Fibroblast of villous mesenchyme (primary cell): ENCODE results near the gene SDCBP2. TPM values are rescaled to one million over a fixed set of nuclear protein-coding genes. Genes with fewer than 3 reads are reported as not detected.

Source experiments
- DNase-seq: peaks from one replicate; pipeline ENCODE4 v3.0.0-alpha.2; 2010; ENCODE audit warnings: low read depth
- H3K4me3 ChIP-seq: 2 replicates; pipeline ENCODE4 v1.5.1; 2011; ENCODE audit warnings: low read depth, mild to moderate bottlenecking, low read length
- total RNA-seq: library from RNA; depleted of rRNA; stranded (reverse); fragments of >200 nt; gene quantifications from 2 replicates; pipeline ENCODE4 v1.2.3, GENCODE V29; 2012
- TF ChIP-seq, protein P1 (sequence below): IDR thresholded peaks from 2 replicates; pipeline ENCODE4 v1.5.1; 2012; ENCODE audit warnings: low read depth, mild to moderate bottlenecking, low read length; ENCODE audit not compliant: insufficient read depth

SDCBP2 gene
- total RNA-seq, 1 donor: 0.43 TPM

DNA sequence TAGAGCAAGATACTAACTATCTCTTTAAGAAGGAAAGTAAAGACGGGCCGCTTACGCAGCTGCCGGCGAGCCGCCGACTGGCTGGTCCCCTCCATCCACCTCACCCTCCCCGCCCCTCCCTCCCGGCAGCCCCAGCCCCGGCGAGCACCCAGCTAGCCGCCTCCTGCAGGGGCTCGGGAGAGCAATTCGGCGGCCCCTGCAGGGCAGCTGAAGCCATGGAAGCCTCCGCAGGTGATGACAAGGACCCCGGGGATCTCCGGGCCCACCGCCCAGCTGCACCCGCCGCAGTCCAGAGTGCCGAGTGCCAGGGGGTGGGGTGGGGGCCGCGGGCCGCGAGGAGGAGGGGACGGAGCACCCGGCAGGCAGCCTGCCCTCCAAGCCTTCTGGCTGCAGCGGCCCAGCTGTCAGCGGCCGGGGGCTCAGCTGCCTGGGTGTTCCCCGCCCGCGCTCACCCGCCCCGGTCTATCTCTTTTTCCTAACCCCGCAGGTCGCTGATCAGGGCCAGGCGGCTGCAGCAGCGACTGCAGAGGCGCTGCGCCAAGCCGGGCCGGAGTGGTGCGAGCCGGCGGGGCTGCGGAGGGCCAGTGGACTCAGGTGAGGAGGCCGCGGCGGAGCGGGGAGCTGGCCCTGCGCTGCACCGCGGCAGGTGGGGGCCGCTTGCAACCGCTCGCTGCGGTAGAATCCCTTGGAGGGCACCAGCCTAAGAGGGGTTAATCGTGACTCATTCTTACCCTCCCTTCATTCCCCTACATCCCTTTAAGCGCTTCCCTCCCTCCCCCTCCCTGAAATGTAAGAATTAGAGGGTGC, 62.6 kb downstream of the SDCBP2 start, which contains the start of gene SNPH:
Gene SNPH, plus strand, starts transcription at position 128 of the 807 bp plus-strand sequence. CDS start 29,946 bp downstream, outside the sequence.
- H3K4me3 ChIP-seq: peak within 1 kb of the TSS; percentile 76
- DNase-seq: peak; percentile 86
- TF ChIP-seq, protein P1, sequence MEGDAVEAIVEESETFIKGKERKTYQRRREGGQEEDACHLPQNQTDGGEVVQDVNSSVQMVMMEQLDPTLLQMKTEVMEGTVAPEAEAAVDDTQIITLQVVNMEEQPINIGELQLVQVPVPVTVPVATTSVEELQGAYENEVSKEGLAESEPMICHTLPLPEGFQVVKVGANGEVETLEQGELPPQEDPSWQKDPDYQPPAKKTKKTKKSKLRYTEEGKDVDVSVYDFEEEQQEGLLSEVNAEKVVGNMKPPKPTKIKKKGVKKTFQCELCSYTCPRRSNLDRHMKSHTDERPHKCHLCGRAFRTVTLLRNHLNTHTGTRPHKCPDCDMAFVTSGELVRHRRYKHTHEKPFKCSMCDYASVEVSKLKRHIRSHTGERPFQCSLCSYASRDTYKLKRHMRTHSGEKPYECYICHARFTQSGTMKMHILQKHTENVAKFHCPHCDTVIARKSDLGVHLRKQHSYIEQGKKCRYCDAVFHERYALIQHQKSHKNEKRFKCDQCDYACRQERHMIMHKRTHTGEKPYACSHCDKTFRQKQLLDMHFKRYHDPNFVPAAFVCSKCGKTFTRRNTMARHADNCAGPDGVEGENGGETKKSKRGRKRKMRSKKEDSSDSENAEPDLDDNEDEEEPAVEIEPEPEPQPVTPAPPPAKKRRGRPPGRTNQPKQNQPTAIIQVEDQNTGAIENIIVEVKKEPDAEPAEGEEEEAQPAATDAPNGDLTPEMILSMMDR: no peak

- H3K4me3 ChIP-seq: peak overlapping the region; percentile 76
- TF ChIP-seq, protein P1: no peak
- no peak for DNase-seq
Observed at GRCh38 chr20:1265916-1266166, 63.1 kb downstream of the SDCBP2 start.

DNA sequence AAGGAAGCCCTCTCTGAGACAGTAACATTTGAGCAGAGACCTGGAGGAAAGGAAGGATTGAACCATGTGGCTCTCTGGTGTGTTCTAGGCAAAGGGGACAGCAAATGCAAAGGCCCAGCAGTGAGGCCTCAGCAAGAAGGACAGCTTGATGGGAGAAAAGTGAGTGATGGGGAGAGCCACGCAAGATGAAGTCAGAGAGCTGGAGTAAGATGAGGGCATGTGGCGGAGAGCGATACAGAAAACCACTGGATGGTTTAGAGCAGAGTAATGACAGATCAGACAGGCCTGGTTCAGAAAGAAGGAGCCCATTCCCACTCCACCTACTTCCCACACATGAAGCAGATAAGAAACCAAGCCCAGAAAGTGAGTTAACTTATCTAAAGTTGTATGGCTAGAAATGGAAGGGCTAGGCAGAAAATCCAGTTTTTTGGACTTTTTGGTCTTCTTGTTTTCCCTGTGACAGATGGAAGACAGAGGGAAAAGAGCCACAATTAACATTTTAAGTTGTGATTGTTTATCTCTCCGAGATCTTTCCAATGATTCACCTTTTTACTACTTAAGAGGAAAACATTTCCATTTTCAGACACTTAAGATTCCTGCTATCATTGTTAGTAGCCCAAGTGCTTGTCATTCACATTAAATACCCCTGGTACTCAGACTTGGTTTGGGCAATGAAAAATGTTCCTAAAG, 63.6 kb downstream of the SDCBP2 start:
- peak overlapping the region; percentile 76 for H3K4me3 ChIP-seq
- peak; percentile 41 for DNase-seq
- TF ChIP-seq, protein P1: no peak

DNA sequence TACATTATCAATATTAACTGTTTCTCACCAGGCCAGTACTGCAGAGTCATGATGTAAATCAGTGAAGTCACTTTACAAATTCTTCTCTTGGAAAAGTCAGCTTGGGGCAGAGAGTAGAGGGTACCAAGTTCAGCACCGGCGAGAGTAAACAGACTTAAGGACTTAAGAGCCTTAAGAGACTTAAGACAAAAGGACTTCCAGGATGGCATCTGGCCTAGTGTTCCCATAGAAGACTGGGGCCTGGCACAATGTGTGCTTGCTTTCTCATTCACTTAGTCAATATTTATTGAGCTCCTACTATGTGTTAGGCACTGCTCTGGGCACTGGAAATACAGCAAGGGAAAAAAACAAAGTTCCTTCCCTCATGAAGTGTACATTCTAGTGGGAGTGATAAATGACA, 64.2 kb downstream of the SDCBP2 start:
- H3K4me3 ChIP-seq: no peak overlapping the region
- DNase-seq: no peak
- TF ChIP-seq, protein P1: no peak

DNA sequence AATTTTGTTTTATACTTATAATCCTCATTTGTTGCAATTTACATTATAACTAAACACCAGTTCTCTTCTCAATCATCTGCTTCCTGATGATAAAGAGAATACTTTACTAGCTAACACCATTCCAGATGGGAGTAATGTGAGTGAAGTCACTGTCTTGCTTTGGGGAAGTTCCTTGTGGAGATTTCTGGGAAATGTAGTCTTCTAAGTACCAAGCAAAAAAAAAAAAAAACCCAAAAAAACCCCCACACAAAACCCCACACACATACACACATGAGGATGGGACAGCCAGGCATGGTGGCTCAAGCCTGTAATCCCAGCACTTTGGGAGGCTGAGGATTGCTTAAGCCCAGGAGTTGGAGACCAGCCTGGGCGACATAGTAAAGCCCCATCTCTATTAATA, 65.1 kb downstream of the SDCBP2 start:
- no peak overlapping the region for H3K4me3 ChIP-seq
- TF ChIP-seq, protein P1: no peak
- DNase-seq: peak; percentile 58

Other genes with a start within 250 kb of the SDCBP2 start
- gene PSMF1, start 210.5 kb downstream of the SDCBP2 start, total RNA-seq: 35.4 and 50.3 TPM in 2 replicates
- not detected in 2 replicates for gene TMEM74B, start 144.2 kb downstream of the SDCBP2 start, total RNA-seq
- gene C20orf202, start 125.7 kb downstream of the SDCBP2 start, total RNA-seq: under 0.01 TPM in 1 of 2 replicates, not detected in the other
- gene RAD21L1, start 103.1 kb downstream of the SDCBP2 start, total RNA-seq: not detected in 2 replicates
- gene SNPH, start 62.8 kb downstream of the SDCBP2 start, total RNA-seq: 8.7 and 10.8 TPM in 2 replicates
- 120 and 172 TPM in 2 replicates for gene FKBP1A, start 63.9 kb upstream of the SDCBP2 start, total RNA-seq
- gene NSFL1C, start 137.7 kb upstream of the SDCBP2 start, total RNA-seq: 22.0 and 24.5 TPM in 2 replicates
- gene SIRPB2, start 162.3 kb upstream of the SDCBP2 start, total RNA-seq: not detected in 2 replicates
- gene SIRPD, start 228.6 kb upstream of the SDCBP2 start, total RNA-seq: under 0.01 TPM in 1 of 2 replicates, not detected in the other